Limb (tissue), 2 donors: ENCODE data around the gene GPRC5A.
A peak's percentile ranks its signal among the peaks of the same experiment; 100 is the strongest.
"Not testable (repeated sequence)": the region's sequence is repeated elsewhere in the genome, so short reads cannot be mapped to it uniquely, and the experiment has no call there.

Experiments
- DNase-seq, 2 donors: peaks; one replicate each; pipeline ENCODE4 v3.0.0-alpha.2; 2016; ENCODE audit errors: extremely low spot score in 2 of 2

The GPRC5A gene

GRCh38 chr12:12891080-12891880 is at the start of gene GPRC5A:
TSS of gene GPRC5A (plus strand) at chr12:12891562. CDS start at chr12:12908250, 16,688 bp downstream.
- peak; percentile 83 to 85 for DNase-seq

- DNase-seq = no peak
Observed at GRCh38 chr12:12845794-12846243, 45.5 kb upstream of the GPRC5A start.

DNA sequence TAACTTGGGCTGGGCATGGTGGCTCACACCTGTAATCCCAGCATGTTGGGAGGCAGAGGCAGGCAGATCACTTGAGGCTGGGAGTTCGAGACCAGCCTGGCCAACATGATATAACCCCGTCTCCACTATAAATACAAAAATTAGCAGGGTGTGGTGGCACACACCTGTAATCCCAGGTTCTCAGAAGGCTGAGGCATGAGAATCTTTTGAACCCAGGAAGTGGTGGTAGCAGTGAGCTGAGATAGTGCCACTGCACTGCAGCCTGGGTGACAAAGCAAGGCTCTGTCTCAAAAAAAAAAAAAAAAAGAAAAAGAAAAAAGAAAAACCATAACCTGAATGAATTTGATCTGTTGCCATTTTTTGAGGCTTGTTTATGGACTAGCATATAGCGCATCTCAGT is 44.6 kb upstream of the GPRC5A start:
- not testable (repeated sequence) for DNase-seq

DNA sequence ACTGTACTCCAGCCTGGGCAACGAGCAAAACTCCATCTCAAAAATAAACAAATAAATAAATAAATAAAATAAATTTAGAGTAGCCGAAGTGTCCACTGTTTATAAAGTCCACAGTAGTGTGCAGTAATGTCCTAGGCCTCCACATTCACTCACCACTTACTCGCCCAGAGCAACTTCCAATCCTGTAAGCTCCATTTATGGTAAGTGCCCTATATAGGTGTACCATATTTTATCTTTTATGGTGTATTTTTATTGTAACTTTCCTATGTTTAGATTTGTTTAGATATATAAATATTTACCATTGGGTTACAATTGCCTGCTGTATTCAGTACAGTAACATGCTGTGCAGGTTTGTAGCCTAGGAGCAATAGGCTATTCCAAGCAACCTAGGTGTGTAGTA is 37.9 kb upstream of the GPRC5A start:
- no peak for DNase-seq

DNA sequence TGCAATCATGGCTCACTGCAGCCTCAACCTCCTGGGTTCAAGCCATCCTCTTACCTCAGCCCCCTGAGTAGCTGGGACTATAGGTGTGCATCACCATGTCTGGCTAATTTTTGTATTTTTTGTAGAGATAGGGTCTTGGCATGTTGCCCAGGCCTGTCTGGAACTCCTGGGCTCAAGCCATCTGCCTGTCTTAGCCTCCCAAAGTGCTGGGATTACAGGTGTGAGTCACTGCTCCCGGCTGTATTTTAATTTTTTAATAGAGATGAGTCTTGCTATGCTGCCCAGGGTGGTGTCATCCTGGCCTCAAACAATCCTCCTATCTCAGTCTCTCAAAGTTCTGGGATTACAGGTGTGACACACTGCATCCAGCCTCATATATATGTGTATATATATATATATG is 31.7 kb upstream of the GPRC5A start:
- DNase-seq = no peak

GRCh38 chr12:12864243-12864642 is 27.1 kb upstream of the GPRC5A start:
- no peak for DNase-seq

DNA sequence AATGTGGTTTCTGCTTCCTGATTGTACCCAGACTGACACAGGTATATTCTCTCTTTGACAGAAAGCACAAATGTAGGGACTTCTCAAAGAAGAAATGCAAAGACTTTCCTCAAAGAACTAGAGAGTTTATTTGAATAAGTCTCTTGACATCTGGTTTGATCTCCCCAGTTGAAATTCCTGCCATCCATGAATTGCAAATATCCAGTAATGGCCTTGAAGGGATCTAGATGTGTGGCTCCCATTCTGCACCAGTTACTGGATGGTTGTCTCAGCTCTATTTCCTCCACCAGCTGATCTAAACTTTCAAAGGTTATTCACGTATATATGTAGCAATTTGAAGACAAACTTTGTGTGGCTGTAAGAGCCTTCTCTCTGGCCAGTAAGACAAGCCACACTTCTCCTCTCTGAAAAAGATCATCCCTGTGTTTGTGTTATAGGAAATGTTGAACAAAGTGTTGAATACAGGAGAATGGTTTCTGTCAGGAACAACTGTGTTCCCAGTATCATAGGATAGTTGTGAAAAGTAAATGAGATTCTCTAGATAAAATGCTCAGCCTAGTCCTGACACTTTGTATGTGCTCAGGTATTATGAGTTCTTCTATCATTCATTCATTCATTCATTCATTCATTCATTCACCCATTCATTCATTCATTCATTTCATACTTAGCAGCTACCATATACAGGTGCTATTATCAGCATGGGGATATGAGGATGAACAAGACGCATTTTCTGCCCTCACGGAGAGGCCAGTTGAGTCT is 22.7 kb upstream of the GPRC5A start:
- DNase-seq = no peak

GRCh38 chr12:12870465-12870864 is 20.9 kb upstream of the GPRC5A start:
- no peak for DNase-seq

DNA sequence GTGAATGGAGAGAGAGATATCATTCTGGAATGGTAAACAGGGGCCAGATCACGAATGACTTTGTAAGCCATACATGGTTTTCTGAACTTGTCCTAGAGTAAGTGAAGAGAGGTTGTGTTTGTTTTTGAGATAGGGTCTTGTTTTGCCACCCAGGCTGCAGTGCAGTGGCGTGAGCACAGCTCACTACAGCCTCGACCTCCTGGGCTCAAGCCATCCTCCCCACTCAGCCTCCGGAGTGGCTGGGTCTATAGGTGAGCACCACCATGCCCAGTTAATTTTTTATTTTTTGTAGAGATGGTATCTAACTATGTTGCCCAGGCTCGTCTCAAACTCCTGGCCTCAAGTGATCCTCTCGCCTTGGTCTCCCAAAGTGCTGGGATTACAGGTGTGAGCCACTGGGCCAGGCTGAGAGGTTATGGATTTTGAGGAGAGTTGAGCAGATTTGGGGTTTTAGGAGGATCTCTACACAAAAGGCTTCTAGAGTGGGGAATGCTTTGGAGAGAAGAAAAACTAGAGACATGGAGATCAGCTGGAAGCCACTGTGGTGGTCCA is 19.7 kb upstream of the GPRC5A start:
- DNase-seq = no peak

GRCh38 chr12:12872139-12872933 is 19.0 kb upstream of the GPRC5A start:
- no peak for DNase-seq

DNA sequence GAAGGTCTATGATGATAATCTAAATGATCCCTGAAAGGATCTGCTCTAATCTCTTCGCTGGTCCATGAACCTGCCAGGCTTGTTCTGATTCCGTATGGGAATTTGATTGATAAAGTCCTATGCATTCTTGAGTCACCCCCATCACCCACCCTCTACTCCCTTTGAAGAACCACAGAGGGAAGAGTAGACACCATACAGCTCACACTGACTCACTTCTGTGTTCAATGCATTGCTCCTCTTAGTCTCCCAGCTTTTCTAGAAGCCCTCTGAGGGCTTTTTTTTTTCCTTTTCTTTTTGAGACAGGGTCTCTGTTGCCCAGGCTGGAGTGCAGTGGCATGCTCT is 18.5 kb upstream of the GPRC5A start:
- DNase-seq = no peak

GRCh38 chr12:12874029-12874428 is 17.3 kb upstream of the GPRC5A start:
- no peak for DNase-seq

- DNase-seq = not testable (repeated sequence)
Observed at GRCh38 chr12:12875301-12875700, 16.1 kb upstream of the GPRC5A start.

DNA sequence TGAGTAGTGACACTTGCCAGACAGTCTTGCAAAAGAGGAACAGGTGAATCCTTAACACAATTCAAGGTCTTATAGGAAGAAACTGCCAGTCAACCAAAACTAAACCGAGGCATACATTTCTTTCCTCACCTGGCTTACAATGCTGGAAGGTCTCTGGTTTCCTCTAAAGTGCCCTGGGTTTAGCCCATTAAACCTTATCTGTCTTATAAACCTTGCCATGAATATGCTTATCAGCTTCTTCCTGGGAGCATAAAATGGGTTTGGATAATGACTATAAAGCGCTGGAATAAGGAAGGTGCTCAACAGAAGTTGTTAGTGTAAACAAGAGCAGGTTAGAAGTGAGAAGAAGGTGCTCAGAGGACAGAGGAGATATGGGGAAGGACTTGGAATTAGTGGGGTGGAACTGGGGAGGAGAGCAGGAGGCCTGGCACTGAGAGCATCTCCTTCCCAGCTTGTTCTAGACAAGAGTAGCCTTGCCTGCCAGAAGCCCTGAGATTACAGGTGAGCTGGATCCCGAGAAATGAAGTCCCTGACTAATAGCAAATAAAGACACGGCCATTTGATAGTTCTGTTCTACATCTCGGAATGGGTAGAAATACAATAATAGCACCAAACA is 14.1 kb upstream of the GPRC5A start:
- no peak for DNase-seq

- DNase-seq = no peak
Observed at GRCh38 chr12:12877781-12878455, 13.4 kb upstream of the GPRC5A start.

DNA sequence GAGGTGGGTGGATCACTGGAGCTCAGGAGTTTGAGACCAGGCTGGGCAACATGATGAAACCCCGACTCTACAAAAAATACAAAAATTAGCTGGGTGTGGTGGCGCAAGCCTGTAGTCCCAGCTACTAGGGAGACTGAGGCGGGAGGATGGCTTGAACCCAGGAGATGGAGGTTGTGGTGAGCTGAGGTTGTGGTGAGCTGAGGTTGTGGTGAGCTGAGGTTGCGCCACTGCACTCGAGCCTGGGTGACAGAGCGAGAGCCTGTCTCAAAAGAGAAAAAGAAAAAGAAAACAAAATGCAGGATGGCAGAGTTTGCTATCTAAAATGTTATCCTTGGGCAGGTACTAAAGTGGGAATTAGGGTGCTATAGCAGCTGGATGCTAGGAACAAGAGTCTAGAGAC is 10.8 kb upstream of the GPRC5A start:
- DNase-seq = no peak

DNA sequence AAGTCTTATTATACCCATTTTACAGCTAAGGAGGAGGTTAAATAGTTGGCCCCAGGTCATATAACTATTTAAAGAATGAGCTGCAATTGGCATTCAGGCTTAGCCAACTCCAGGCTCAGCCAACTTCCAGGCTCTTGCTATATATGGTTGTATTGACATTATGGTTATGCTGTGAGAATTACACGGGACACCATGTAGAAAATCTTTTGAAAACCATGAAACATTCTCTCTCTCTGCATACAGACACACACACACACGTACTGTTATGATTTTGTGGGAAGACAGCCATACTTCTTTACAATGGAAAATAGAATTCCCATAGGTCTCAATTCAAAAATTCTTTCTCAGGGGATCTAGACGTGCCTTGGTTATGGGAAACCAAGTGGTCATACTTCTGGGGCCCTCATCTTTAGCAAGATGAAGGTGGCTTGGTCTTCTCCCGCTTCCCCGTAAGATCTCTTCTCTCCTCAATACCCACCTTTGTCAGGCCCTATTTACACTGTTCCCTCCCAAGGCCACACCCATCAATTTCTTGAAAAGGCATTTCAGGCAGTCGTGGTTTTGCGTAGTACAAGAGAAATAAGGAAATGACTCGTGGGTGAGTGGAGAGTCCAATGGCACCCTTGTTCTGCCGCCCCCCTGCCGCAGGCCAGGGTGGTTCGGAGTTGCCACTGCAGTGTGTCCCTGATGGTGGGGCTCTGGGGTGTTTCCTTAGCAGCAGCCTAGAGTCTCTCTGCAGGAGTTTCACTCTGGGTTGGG is 10.0 kb upstream of the GPRC5A start:
- no peak for DNase-seq

GRCh38 chr12:12882288-12882687 is 9.1 kb upstream of the GPRC5A start:
- no peak for DNase-seq

GRCh38 chr12:12883369-12884001 is 7.9 kb upstream of the GPRC5A start:
- DNase-seq = no peak
